Measurements from ENCODE around the gene GCN1.

GRCh38 chr12:120093592-120094355, 100.7 kb downstream of the GCN1 start:
- no peak for TF ChIP-seq POLR2A (IDR thresholded peaks at IDR 0.05)
- TF ChIP-seq CTCF (IDR thresholded peaks at IDR 0.05): no peak
- no peak for TF ChIP-seq POLR2AphosphoS5 (IDR thresholded peaks at IDR 0.05)
